Psoas muscle (tissue), 8 donors: ENCODE measurements around the gene SSBP3. TPM values are rescaled to one million over a fixed set of nuclear protein-coding genes. Genes with fewer than 3 reads are reported as not detected.
A peak's percentile ranks its signal among the peaks of the same experiment; 100 is the strongest.

Experiments used
- ATAC-seq, 4 donors: fragments of 200-7000 bp; cut with Tn5 transposase; one replicate each; pipeline ENCODE4 v1.9.1; 2020; ENCODE audit warnings: moderate library complexity in 3 of 4, mild to moderate bottlenecking in 2 of 4
- DNase-seq, 2 donors: peaks; one replicate each; pipeline ENCODE4 v3.0.0-alpha.2; 2020
- H3K27ac ChIP-seq: fragments of 200-600 bp; one replicate; pipeline ENCODE4 v1.8.0; 2022
- H3K27me3 ChIP-seq, 3 donors: fragments of 200-600 bp in 1 of 3; one replicate each; pipeline versions ENCODE4 v1.6.1 to v1.8.0; 2013 to 2022; ENCODE audit warnings: low read length in 2 of 3, mild to moderate bottlenecking in 2 of 3, moderate library complexity in 1 of 3; ENCODE audit not compliant: insufficient read depth in 3 of 3
- H3K36me3 ChIP-seq, 2 donors: fragments of 200-600 bp in 1 of 2; one replicate each; pipeline versions ENCODE4 v1.6.1 to v1.8.0; 2013 to 2022; ENCODE audit warnings: low read depth in 1 of 2, mild to moderate bottlenecking in 1 of 2, moderate library complexity in 1 of 2; ENCODE audit not compliant: insufficient read depth in 1 of 2
- H3K4me1 ChIP-seq: fragments of 200-600 bp; one replicate; pipeline ENCODE4 v1.8.0; 2022
- H3K4me3 ChIP-seq: fragments of 200-600 bp; one replicate; pipeline ENCODE4 v1.8.0; 2022; ENCODE audit warnings: mild to moderate bottlenecking
- H3K9me3 ChIP-seq: fragments of 200-600 bp; one replicate; pipeline ENCODE4 v1.8.0; 2022
- WGBS, 3 donors: extraction: QIAGEN DNeasy Blood & Tissue Kit; methylation state at CpG; one replicate each; pipeline versions ENCODE4 v1.1.6 to v1.1.7; 2013; 5-methylcytosine and 5-hydroxymethylcytosine counted together
- intact Hi-C, 2 donors: fragments of 100-400 bp; cut with DNase I; formaldehyde crosslinking; loops; one replicate each; pipeline versions ENCODE4 v1.11.0 to v1.14.2; 2022
- polyA plus RNA-seq, 3 donors: library from polyadenylated mRNA; stranded (reverse); fragments of 200-250 nt; gene quantifications; one replicate each; pipeline ENCODE4 v1.2.3, GENCODE V29; 2013
- total RNA-seq, 4 donors: library from RNA; stranded (reverse); fragmentation: NEBNext Ultra II Directional in 2 of 4; extraction: Animal tissue kit (Norgen Biotek cat#: 25700) in 2 of 4; gene quantifications; one replicate each; pipeline versions ENCODE4 v1.2.1 to v1.2.4, GENCODE V29; 2021 to 2023
- TF ChIP-seq, protein P1 (sequence below): fragments of 200-600 bp; IDR thresholded peaks from one replicate; pipeline ENCODE4 v1.8.0; 2022; ENCODE audit warnings: antibody characterized with exemption
- donor health status: healthy with polysubstance abuse.
- donor health status: DM: no; HTN: no; CAD: no; lungs with moderate emphysema.
- donor health status: Bipolar disorder and iron deficiency.
- donor health status: healthy.
- donor health status: DM: yes; HTN: yes; CAD: no.
- donor health status: DM: no; HTN: no; CAD: no.
- donor health status: DM: no; HTN: no; CAD: no.
- donor health status: DM: yes; HTN: yes; CAD: no.

Gene SSBP3
- total and polyA plus RNA-seq, 7 donors = 7.9 to 24.2 (median 21.6) TPM

DNA sequence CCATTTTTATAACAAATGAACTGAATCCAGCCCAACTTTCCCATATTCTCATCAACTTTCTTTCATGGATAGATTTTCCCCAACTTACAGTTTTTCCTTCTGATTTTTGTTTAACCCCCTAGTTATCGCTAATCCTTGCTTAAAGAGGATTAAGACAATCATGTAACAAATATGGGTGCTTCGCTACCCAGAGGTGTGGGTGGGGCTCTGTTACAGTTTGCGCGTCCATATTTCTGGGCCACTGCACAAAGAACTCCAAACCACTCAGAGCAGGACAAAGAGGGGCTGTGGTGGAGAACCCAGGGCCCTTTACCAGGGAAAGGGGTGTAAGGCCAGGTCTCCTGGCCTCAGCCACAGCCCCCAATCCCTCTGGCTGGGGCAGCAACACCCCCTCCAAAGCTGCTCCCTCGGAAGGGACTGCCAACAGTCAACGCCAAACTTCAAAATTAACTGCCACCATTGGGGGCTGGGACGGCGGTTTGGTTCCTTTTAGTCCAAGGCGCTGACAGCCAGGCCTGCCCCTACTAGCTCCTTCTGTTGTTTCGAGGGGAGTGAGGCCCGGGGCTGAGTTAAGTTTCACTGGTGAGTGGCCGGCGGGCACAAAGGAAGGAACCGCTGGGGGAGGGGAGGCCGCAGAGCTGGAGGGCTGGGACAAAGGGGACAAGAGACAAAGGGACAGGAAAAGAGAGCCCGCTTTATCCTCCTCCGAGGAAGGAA, 27.9 kb downstream of the SSBP3 start:
- intact Hi-C loops = no loop called here
- Histone ChIP-seq H3K27me3 (no peaks in the 10 kb centered on the region), H3K36me3 (no peaks in the 10 kb centered on the region), H3K27ac (no peak overlapping the region), H3K4me3 (no peak overlapping the region), H3K4me1 (peaks cover 87% of the 10 kb centered on the region), H3K9me3 (no peaks in the 10 kb centered on the region)
- TF ChIP-seq, protein P1, sequence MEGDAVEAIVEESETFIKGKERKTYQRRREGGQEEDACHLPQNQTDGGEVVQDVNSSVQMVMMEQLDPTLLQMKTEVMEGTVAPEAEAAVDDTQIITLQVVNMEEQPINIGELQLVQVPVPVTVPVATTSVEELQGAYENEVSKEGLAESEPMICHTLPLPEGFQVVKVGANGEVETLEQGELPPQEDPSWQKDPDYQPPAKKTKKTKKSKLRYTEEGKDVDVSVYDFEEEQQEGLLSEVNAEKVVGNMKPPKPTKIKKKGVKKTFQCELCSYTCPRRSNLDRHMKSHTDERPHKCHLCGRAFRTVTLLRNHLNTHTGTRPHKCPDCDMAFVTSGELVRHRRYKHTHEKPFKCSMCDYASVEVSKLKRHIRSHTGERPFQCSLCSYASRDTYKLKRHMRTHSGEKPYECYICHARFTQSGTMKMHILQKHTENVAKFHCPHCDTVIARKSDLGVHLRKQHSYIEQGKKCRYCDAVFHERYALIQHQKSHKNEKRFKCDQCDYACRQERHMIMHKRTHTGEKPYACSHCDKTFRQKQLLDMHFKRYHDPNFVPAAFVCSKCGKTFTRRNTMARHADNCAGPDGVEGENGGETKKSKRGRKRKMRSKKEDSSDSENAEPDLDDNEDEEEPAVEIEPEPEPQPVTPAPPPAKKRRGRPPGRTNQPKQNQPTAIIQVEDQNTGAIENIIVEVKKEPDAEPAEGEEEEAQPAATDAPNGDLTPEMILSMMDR = no peak
- DNase-seq (no peak), ATAC-seq (no peak)
- WGBS, 3 donors = 70 to 74% (median 74%) methylated on average over 17 of the region's 17 CpGs

- peaks cover 98% of the 10 kb centered on the region for H3K4me1 ChIP-seq
- no peak for ATAC-seq
- WGBS, 3 donors = 67 to 76% (median 67%) methylated on average over 8 of the region's 8 CpGs
Observed at GRCh38 chr1:54377040-54377691, 29.0 kb downstream of the SSBP3 start.

GRCh38 chr1:54376430-54377039, 29.7 kb downstream of the SSBP3 start:
- WGBS, 3 donors = 82 to 88% (median 88%) methylated on average over 7 of the region's 7 CpGs
- intact Hi-C loops = no loop called here
- no peak for DNase-seq
- peak in 3 of 4 donors; percentile 35 to 58 (median 49) for ATAC-seq
- Histone ChIP-seq H3K36me3 (no peaks in the 10 kb centered on the region), H3K9me3 (no peaks in the 10 kb centered on the region), H3K4me1 (peaks cover 98% of the 10 kb centered on the region), H3K27me3 (no peaks in the 10 kb centered on the region), H3K4me3 (no peak overlapping the region), H3K27ac (peak overlapping the region; percentile 46)
- TF ChIP-seq, protein P1 = no peak

More at GRCh38 chr1:54377040-54377691, 29.0 kb downstream of the SSBP3 start:
- H3K27me3 ChIP-seq = no peaks in the 10 kb centered on the region
- no peaks in the 10 kb centered on the region for H3K9me3 ChIP-seq
- peak overlapping the region; percentile 46 for H3K27ac ChIP-seq
- intact Hi-C loops = no loop called here
- TF ChIP-seq, protein P1 = no peak
- no peak for DNase-seq
- H3K36me3 ChIP-seq = no peaks in the 10 kb centered on the region
- H3K4me3 ChIP-seq = no peak overlapping the region

GRCh38 chr1:54375712-54376429, 30.3 kb downstream of the SSBP3 start:
- Histone ChIP-seq H3K4me3 (no peak overlapping the region), H3K27ac (peak overlapping the region; percentile 46), H3K4me1 (peaks cover 98% of the 10 kb centered on the region), H3K27me3 (no peaks in the 10 kb centered on the region), H3K36me3 (no peaks in the 10 kb centered on the region), H3K9me3 (no peaks in the 10 kb centered on the region)
- TF ChIP-seq, protein P1 = no peak
- no peak for DNase-seq
- intact Hi-C loops = no loop called here
- 72 to 79% (median 74%) methylated on average over 8 of the region's 8 CpGs for WGBS, 3 donors
- peak; percentile 32 to 55 (median 44) for ATAC-seq
